Endothelial cell of umbilical vein (primary cell): ENCODE results near the gene DNAH6. TPM values are rescaled to one million over a fixed set of nuclear protein-coding genes. Genes with fewer than 3 reads are reported as not detected.

Source experiments
- BruUV-seq: library from RNA; stranded (reverse); fragments of 400-500 nt; replicated peaks from 2 replicates; lab custom pipeline; 2021; lab: Mats Ljungman, UMichigan
- CTCF ChIA-PET: fragments of 300-600, 350-600 bp; sonication (Branson Sonifier 250); formaldehyde crosslinking; loops from one replicate; lab custom pipeline; 2021; ENCODE audit warnings: antibody characterized with exemption, inconsistent platforms; lab: Charles Lee
- POLR2A ChIA-PET: fragments of 300-600, 350-600 bp; sonication (Branson Sonifier 250); formaldehyde crosslinking; loops from one replicate; lab custom pipeline; 2021; ENCODE audit warnings: antibody characterized with exemption, inconsistent platforms; lab: Charles Lee
- DNase-seq: peaks from one replicate; pipeline ENCODE4 v3.0.0-alpha.2; 2011; ENCODE audit warnings: low read depth, low spot score
- FAIRE-seq: peaks from 2 replicates; lab custom pipeline; 2011; peaks lifted over from hg19 to GRCh38; lab: Jason Lieb, UNC
- H2AFZ ChIP-seq: 2 replicates; pipeline ENCODE4 v1.6.0; 2012; ENCODE audit warnings: low read depth, low read length, control low read depth, inconsistent platforms
- H3K27ac ChIP-seq: 2 replicates; pipeline ENCODE4 v1.5.1; 2011; ENCODE audit warnings: low read depth, mild to moderate bottlenecking, control low read depth, low read length, moderate library complexity; ENCODE audit not compliant: insufficient read depth
- H3K27me3 ChIP-seq, 2 experiments: 2 replicates each; pipeline versions ENCODE4 v1.6.0 to v1.6.1; 2011; ENCODE audit warnings: low read length in 2 of 2, mixed read lengths in 1 of 2; ENCODE audit not compliant: control insufficient read depth in 2 of 2, insufficient read depth in 2 of 2
- H3K36me3 ChIP-seq, 2 experiments: 2 replicates in 1 of 2; 3 replicates in 1 of 2; pipeline ENCODE4 v1.5.1; 2011; ENCODE audit warnings: low read length in 2 of 2, mild to moderate bottlenecking in 1 of 2, moderate library complexity in 1 of 2; ENCODE audit not compliant: control insufficient read depth in 2 of 2, insufficient read depth in 2 of 2; ENCODE audit errors: extremely low read depth in 1 of 2
- H3K4me1 ChIP-seq: 3 replicates; pipeline ENCODE4 v1.5.1; 2011; ENCODE audit warnings: mild to moderate bottlenecking, low read length; ENCODE audit not compliant: control insufficient read depth, insufficient read depth; ENCODE audit errors: extremely low read depth
- H3K4me2 ChIP-seq: 2 replicates; pipeline ENCODE4 v1.6.1; 2011; ENCODE audit warnings: low read length, control low read depth, mixed read lengths; ENCODE audit not compliant: insufficient read depth
- H3K4me3 ChIP-seq, 3 experiments: fragments of 200-600 bp in 1 of 3; sonication (generic), shearing (Covaris generic) in 1 of 3; replicated peaks in 1 of 3; 2 replicates each; pipeline ENCODE4 v1.5.1; 2011 to 2016; ENCODE audit warnings: control low read depth in 3 of 3, low read length in 3 of 3, mild to moderate bottlenecking in 2 of 3, inconsistent platforms in 1 of 3, low read depth in 1 of 3, moderate library complexity in 1 of 3; ENCODE audit not compliant: insufficient read depth in 1 of 3
- H3K79me2 ChIP-seq: 2 replicates; pipeline ENCODE4 v1.6.0; 2012; ENCODE audit warnings: low read length, inconsistent platforms; ENCODE audit not compliant: control insufficient read depth, insufficient read depth
- H3K9ac ChIP-seq: replicated peaks from 2 replicates; pipeline ENCODE3; 2011; ENCODE audit warnings: low read length, control low read depth; ENCODE audit not compliant: insufficient read depth; ENCODE audit errors: extremely low read depth
- H3K9me1 ChIP-seq: replicated peaks from 3 replicates; pipeline ENCODE4 v1.6.0; 2011; ENCODE audit warnings: mild to moderate bottlenecking, low read length; ENCODE audit not compliant: control insufficient read depth, insufficient read depth; ENCODE audit errors: extremely low read depth
- H3K9me3 ChIP-seq: replicated peaks from 2 replicates; pipeline ENCODE4 v1.5.1; 2012; ENCODE audit warnings: low read length, inconsistent platforms; ENCODE audit not compliant: control insufficient read depth, insufficient read depth
- H4K20me1 ChIP-seq: replicated peaks from 2 replicates; pipeline ENCODE3; 2011; ENCODE audit warnings: mild to moderate bottlenecking, low read length; ENCODE audit not compliant: control insufficient read depth, insufficient read depth; ENCODE audit errors: extremely low read depth
- EZH2 ChIP-seq: IDR thresholded peaks from 2 replicates; pipeline ENCODE4 v1.6.1; 2012; ENCODE audit warnings: borderline replicate concordance, low read depth, mild to moderate bottlenecking, moderate library complexity, low read length, inconsistent platforms; ENCODE audit not compliant: severe bottlenecking
- FOS ChIP-seq: IDR thresholded peaks from 2 replicates; pipeline ENCODE4 v1.6.1; 2011; ENCODE audit warnings: mild to moderate bottlenecking, low read length, moderate library complexity, borderline replicate concordance; ENCODE audit not compliant: insufficient read depth
- GATA2 ChIP-seq: IDR thresholded peaks from 2 replicates; pipeline ENCODE4 v1.7.0; 2011; ENCODE audit warnings: low read depth, mild to moderate bottlenecking, moderate library complexity, mixed read lengths, low read length; ENCODE audit not compliant: insufficient read length, insufficient read depth
- JUN ChIP-seq: IDR thresholded peaks from 2 replicates; pipeline ENCODE4 v1.6.1; 2011; ENCODE audit warnings: borderline replicate concordance, low read depth; ENCODE audit not compliant: insufficient read length, insufficient read depth
- MYC ChIP-seq: IDR thresholded peaks from one replicate; pipeline ENCODE4 v1.6.1; 2011; ENCODE audit warnings: mild to moderate bottlenecking, low read depth, low read length
- POLR2A ChIP-seq: IDR thresholded peaks from 2 replicates; pipeline ENCODE4 v1.6.1; 2012; ENCODE audit warnings: low read depth, mild to moderate bottlenecking, control low read depth, low read length
- POLR2AphosphoS5 ChIP-seq: IDR thresholded peaks from 2 replicates; pipeline ENCODE4 v1.6.1; 2012; ENCODE audit warnings: low read depth, mild to moderate bottlenecking, control low read depth, low read length, moderate library complexity; ENCODE audit not compliant: insufficient read depth
- dilution Hi-C: fragments of 300-500 bp; cut with MboI; formaldehyde crosslinking; loops from one replicate; pipeline ENCODE4 v1.15.0; 2019; ENCODE audit warnings: low sequenced_read_pairs; ENCODE audit not compliant: extremely low pct_ligation_motif_present
- intact Hi-C: fragments of 100-400 bp; cut with micrococcal nuclease; formaldehyde crosslinking; loops from one replicate; pipeline ENCODE4 v1.10.0; 2022
- polyA plus RNA-seq, 4 experiments: library from polyadenylated mRNA; depleted of rRNA in 3 of 4; stranded (reverse) in 3 of 4; unstranded in 1 of 4; fragments of >200 nt; gene quantifications; 2 replicates each; pipeline versions ENCODE4 v1.2.1 to v1.2.3, GENCODE V29; 2011 to 2012; ENCODE audit warnings: missing spikeins in 1 of 4
- total RNA-seq: library from RNA; stranded (reverse); gene quantifications from 2 replicates; pipeline ENCODE4 v1.2.3, GENCODE V29; 2021
- TF ChIP-seq, protein P1 (sequence below): IDR thresholded peaks from 2 replicates; pipeline ENCODE4 v1.6.1; 2011; ENCODE audit not compliant: insufficient read depth, insufficient read length
- TF ChIP-seq, protein P2 (sequence below), 2 donors: IDR thresholded peaks; 1 replicate in 1 of 2; 2 replicates in 1 of 2; pipeline ENCODE4 v1.5.1; 2011; ENCODE audit warnings: low read length in 2 of 2, mild to moderate bottlenecking in 2 of 2, moderate library complexity in 2 of 2, control low read depth in 1 of 2, inconsistent platforms in 1 of 2, low read depth in 1 of 2; ENCODE audit not compliant: insufficient read depth in 1 of 2; ENCODE audit errors: extremely low read depth in 1 of 2

DNAH6 gene
- total and polyA plus RNA-seq, 2 donors (not counting 3 experiments of a cell fraction or from before 2014, with no cell fraction given) = 0.24 TPM; not detected in 1

DNA sequence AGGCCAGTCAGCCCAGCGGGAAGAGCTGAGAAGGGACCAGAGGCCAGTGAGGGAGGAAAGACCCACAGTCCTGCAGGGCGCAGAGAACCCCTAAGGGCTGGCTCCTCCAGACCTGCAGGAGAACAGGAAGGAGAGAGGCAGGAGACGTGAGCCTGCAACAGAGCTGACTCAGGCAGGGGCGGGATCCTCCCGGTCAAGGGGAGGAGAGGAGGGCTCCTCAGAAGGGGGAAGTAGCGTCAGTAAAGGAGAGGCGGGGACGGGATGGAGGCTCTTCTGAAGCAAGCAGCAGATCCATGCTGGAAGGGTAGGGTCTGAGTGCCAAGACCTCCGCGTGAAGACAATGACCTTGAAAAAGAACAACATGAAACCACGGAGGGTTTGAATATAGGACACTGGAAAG, 313.8 kb downstream of the DNAH6 start:
- no peak for TF ChIP-seq JUN
- TF ChIP-seq FOS = no peak
- no peak for TF ChIP-seq MYC
- TF ChIP-seq POLR2A = no peak
- TF ChIP-seq POLR2AphosphoS5 = no peak
- TF ChIP-seq, protein P1, sequence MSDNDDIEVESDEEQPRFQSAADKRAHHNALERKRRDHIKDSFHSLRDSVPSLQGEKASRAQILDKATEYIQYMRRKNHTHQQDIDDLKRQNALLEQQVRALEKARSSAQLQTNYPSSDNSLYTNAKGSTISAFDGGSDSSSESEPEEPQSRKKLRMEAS = no peak
- TF ChIP-seq GATA2 = no peak
- TF ChIP-seq, protein P2, sequence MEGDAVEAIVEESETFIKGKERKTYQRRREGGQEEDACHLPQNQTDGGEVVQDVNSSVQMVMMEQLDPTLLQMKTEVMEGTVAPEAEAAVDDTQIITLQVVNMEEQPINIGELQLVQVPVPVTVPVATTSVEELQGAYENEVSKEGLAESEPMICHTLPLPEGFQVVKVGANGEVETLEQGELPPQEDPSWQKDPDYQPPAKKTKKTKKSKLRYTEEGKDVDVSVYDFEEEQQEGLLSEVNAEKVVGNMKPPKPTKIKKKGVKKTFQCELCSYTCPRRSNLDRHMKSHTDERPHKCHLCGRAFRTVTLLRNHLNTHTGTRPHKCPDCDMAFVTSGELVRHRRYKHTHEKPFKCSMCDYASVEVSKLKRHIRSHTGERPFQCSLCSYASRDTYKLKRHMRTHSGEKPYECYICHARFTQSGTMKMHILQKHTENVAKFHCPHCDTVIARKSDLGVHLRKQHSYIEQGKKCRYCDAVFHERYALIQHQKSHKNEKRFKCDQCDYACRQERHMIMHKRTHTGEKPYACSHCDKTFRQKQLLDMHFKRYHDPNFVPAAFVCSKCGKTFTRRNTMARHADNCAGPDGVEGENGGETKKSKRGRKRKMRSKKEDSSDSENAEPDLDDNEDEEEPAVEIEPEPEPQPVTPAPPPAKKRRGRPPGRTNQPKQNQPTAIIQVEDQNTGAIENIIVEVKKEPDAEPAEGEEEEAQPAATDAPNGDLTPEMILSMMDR (IDR thresholded peaks at IDR 0.05; ENCODE audit: extremely low read depth in 1 of 2, insufficient read depth in 1 of 2, low read depth in 1 of 2, low read length in 2 of 2) = no peak
- no peak for TF ChIP-seq EZH2
- DNase-seq (no peak), FAIRE-seq (no peak)

More for the DNA sequence above, 313.8 kb downstream of the DNAH6 start:
- no peaks in the 10 kb centered on the region for H3K9me1 ChIP-seq
- intact Hi-C loops (no loop called here), dilution Hi-C loops (no loop called here)
- H3K27ac ChIP-seq = no peak overlapping the region
- H3K4me1 ChIP-seq = no peaks in the 10 kb centered on the region
- H3K4me3 ChIP-seq = no peak overlapping the region
- no peak overlapping the region for H2AFZ ChIP-seq
- CTCF ChIA-PET = no interaction called here
- H4K20me1 ChIP-seq = no peaks in the 10 kb centered on the region
- no peak overlapping the region for H3K4me2 ChIP-seq
- H3K9me3 ChIP-seq = no peaks in the 10 kb centered on the region
- H3K27me3 ChIP-seq = no peaks in the 10 kb centered on the region
- H3K79me2 ChIP-seq = no peaks in the 10 kb centered on the region
- H3K36me3 ChIP-seq = no peaks in the 10 kb centered on the region
- POLR2A ChIA-PET = no interaction called here
- no TSS peak for BruUV-seq
- no peak overlapping the region for H3K9ac ChIP-seq
